Testis (tissue), 5 donors: ENCODE data around the gene TUBA1C. TPM values are rescaled to one million over a fixed set of nuclear protein-coding genes. Genes with fewer than 3 reads are reported as not detected.

Source experiments
- DNase-seq: peaks from one replicate; pipeline ENCODE4 v3.0.0-alpha.2; 2019
- H3K27ac ChIP-seq, 2 donors: fragments of 200-600 bp; sonication (generic); one replicate each; pipeline ENCODE4 v1.5.1; 2019
- H3K27me3 ChIP-seq: fragments of 200-600 bp; sonication (generic); one replicate; pipeline ENCODE4 v1.5.1; 2019
- H3K36me3 ChIP-seq: fragments of 200-600 bp; sonication (generic); one replicate; pipeline ENCODE4 v1.5.1; 2017; ENCODE audit warnings: low read depth; ENCODE audit errors: missing control alignments
- H3K4me1 ChIP-seq: fragments of 200-600 bp; sonication (generic); one replicate; pipeline ENCODE4 v1.5.1; 2019
- H3K4me3 ChIP-seq, 2 donors: fragments of 200-600 bp; sonication (generic); one replicate each; pipeline ENCODE4 v1.5.1; 2017 to 2019
- H3K9me3 ChIP-seq: fragments of 200-600 bp; sonication (generic); one replicate; pipeline ENCODE4 v1.5.1; 2017
- CTCF ChIP-seq, 3 experiments: fragments of 450-650 bp in 2 of 3; fragments of 200-600 bp in 1 of 3; sonication (generic) in 1 of 3; IDR thresholded peaks; one replicate each; pipeline ENCODE4 v1.5.1; 2016 to 2019; ENCODE audit warnings: antibody characterized with exemption in 3 of 3, mild to moderate bottlenecking in 2 of 3, moderate library complexity in 1 of 3
- POLR2A ChIP-seq: fragments of 450-650 bp; IDR thresholded peaks from one replicate; pipeline ENCODE4 v1.6.1; 2017; ENCODE audit warnings: antibody characterized with exemption, mild to moderate bottlenecking, moderate library complexity
- WGBS, 2 donors: methylation state at CpG; one replicate each; pipeline ENCODE4 v1.1.5; 2018; 5-methylcytosine and 5-hydroxymethylcytosine counted together
- intact Hi-C: fragments of 100-400 bp; cut with DNase I; formaldehyde crosslinking; loops from one replicate; pipeline ENCODE4 v1.15.1; 2023; ENCODE audit warnings: low total_unique reads
- long read RNA-seq, 2 donors: transcript quantifications; one replicate each; lab custom pipeline, GENCODE V29; 2026
- polyA plus RNA-seq: library from polyadenylated mRNA; stranded (reverse); fragments of 350-450 nt; fragmentation: Illumina TruSeq; extraction: RNeasy Lipid Tissue Mini Kit (QIAGEN cat#74804); gene quantifications from one replicate; pipeline ENCODE4 v1.2.3, GENCODE V29; 2014; ENCODE audit warnings: low read depth, low replicate concordance; ENCODE audit not compliant: insufficient read depth
- total RNA-seq, 2 donors: library from RNA; depleted of rRNA; stranded (reverse); fragments of >200 nt; gene quantifications; one replicate each; pipeline ENCODE4 v1.2.3, GENCODE V29; 2016

The TUBA1C gene
- total RNA-seq: 10 to 100 TPM; 72.5 to 78.2 TPM
- polyA plus RNA-seq: 128 TPM
- long read RNA-seq, donor 1, transcript TUBA1C-201 (4 exons, 3,001 nt): major isoform, 53 of 291 reads
- long read RNA-seq, donor 1, partial matches to known transcripts: 10 of 291 reads
- long read RNA-seq, donor 1, other reads (novel, unspliced or antisense): 225 of 291 reads
- long read RNA-seq, donor 2, transcript TUBA1C-201 (4 exons, 3,001 nt): major isoform, 29 of 136 reads
- long read RNA-seq, donor 2, partial matches to known transcripts: 40 of 136 reads
- long read RNA-seq, donor 2, other reads (novel, unspliced or antisense): 64 of 136 reads

GRCh38 chr12:49264873-49265792 is at the start of gene TUBA1C:
Gene TUBA1C (plus strand): TSS chr12:49265082. CDS start chr12:49265182, 100 bp downstream.
- H3K4me1 ChIP-seq: peaks cover 22% of the 10 kb centered on the region
- intact Hi-C loops: no loop called here
- peak within 1 kb of the TSS; percentile 61 to 94 for H3K27ac ChIP-seq
- peak; percentile 94 for DNase-seq
- 2% methylated on average over 60 to 61 of the region's 61 CpGs for WGBS, 2 donors
- no peak for TF ChIP-seq CTCF (IDR thresholded peaks at IDR 0.05)
- H3K27me3 ChIP-seq: no peaks in the 10 kb centered on the region
- no peaks in the 10 kb centered on the region for H3K9me3 ChIP-seq
- peak within 1 kb of the TSS; percentile 79 to 81 for H3K4me3 ChIP-seq
- H3K36me3 ChIP-seq: no peaks in the 10 kb centered on the region

GRCh38 chr12:49219417-49220026 is 45.4 kb upstream of the TUBA1C start:
- H3K9me3 ChIP-seq: no peaks in the 10 kb centered on the region
- H3K27me3 ChIP-seq: no peaks in the 10 kb centered on the region
- no peak for DNase-seq
- 91 to 93% methylated on average over 11 of the region's 11 CpGs for WGBS, 2 donors
- peaks cover 16% of the 10 kb centered on the region for H3K4me1 ChIP-seq
- no peak for TF ChIP-seq POLR2A
- intact Hi-C loops: no loop called here
- H3K36me3 ChIP-seq: no peaks in the 10 kb centered on the region
- no peak overlapping the region for H3K4me3 ChIP-seq
- H3K27ac ChIP-seq: no peak overlapping the region

GRCh38 chr12:49220972-49221371 is 43.9 kb upstream of the TUBA1C start:
- peaks cover 6% of the 10 kb centered on the region for H3K4me1 ChIP-seq
- no peaks in the 10 kb centered on the region for H3K36me3 ChIP-seq
- no peaks in the 10 kb centered on the region for H3K27me3 ChIP-seq
- TF ChIP-seq POLR2A: no peak
- no peak for TF ChIP-seq CTCF (IDR thresholded peaks at IDR 0.05)
- H3K9me3 ChIP-seq: no peaks in the 10 kb centered on the region
- WGBS, 2 donors: 77 to 87% methylated on average over 4 of the region's 4 CpGs
- DNase-seq: no peak
- intact Hi-C loops: no loop called here
- no peak overlapping the region for H3K4me3 ChIP-seq
- H3K27ac ChIP-seq: no peak overlapping the region

GRCh38 chr12:49223122-49223521 is 41.8 kb upstream of the TUBA1C start:
- DNase-seq: no peak
- 85 to 100% methylated on average over 1 of the region's 1 CpG for WGBS, 2 donors
- TF ChIP-seq POLR2A: no peak
- TF ChIP-seq CTCF (IDR thresholded peaks at IDR 0.05): no peak
- no peak overlapping the region for H3K4me3 ChIP-seq
- H3K4me1 ChIP-seq: peaks cover 6% of the 10 kb centered on the region
- H3K27me3 ChIP-seq: no peaks in the 10 kb centered on the region
- intact Hi-C loops: no loop called here
- peak overlapping the region in 1 of 2 donors; percentile 73 for H3K27ac ChIP-seq
- H3K9me3 ChIP-seq: no peaks in the 10 kb centered on the region
- no peaks in the 10 kb centered on the region for H3K36me3 ChIP-seq
